ENCODE data around the gene ACAP1.

Gene ACAP1

GRCh38 chr17:7392696-7393612, 56.6 kb downstream of the ACAP1 start:
- no peak for DNase-seq

- peak; percentile 82 for DNase-seq
These were observed 57.5 kb downstream of the ACAP1 start for GRCh38 chr17:7393613-7394451.

- DNase-seq, result peak; percentile 91
These were observed 58.3 kb downstream of the ACAP1 start, which contains the start of gene PLSCR3 for GRCh38 chr17:7394452-7395191. TSS of gene PLSCR3 (minus strand) at chr17:7394525. CDS start at chr17:7394110, 415 bp downstream.

- DNase-seq, result no peak
These were observed 59.8 kb downstream of the ACAP1 start for GRCh38 chr17:7396147-7396546.

GRCh38 chr17:7398612-7399011, 62.3 kb downstream of the ACAP1 start:
- no peak for DNase-seq

Measured in NCI-H82 (cell line).